SW480 (cell line): ENCODE data around the gene PCSK2.
A peak's percentile ranks its signal among the peaks of the same experiment; 100 is the strongest.
"Not testable (repeated sequence)": the region's sequence is repeated elsewhere in the genome, so short reads cannot be mapped to it uniquely, and the experiment has no call there.

Experiments
- DNase-seq: peaks from one replicate; pipeline ENCODE4 v3.0.0-alpha.2; 2016; ENCODE audit warnings: low spot score

Gene PCSK2

GRCh38 chr20:17226410-17227218 is at the start of gene PCSK2:
Gene PCSK2, plus strand, starts transcription at chr20:17227040. Its CDS starts 266 bp downstream, at chr20:17227306.
- DNase-seq = no peak

DNA sequence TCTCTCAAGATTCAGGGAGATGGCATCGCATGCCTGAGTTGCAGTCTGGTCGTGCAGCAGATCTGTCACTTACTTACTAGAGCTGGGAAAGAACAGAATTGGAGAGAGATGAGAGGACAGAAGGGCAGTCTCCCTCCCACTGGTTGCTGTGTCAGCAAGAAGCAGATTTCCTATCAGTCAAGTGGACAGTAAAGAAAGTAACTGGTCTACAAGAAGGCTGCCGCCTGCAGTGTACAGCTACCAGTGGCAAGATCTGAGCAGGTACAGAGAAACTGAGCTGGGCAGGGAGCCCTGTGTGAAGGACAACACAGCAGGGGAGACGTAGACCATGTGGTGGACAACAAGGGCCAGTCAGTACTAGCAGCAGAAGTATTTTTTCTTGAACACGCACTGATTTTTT is 49.5 kb upstream of the PCSK2 start:
- no peak for DNase-seq

- DNase-seq = no peak
These were observed 47.0 kb upstream of the PCSK2 start for GRCh38 chr20:17179840-17180239.

DNA sequence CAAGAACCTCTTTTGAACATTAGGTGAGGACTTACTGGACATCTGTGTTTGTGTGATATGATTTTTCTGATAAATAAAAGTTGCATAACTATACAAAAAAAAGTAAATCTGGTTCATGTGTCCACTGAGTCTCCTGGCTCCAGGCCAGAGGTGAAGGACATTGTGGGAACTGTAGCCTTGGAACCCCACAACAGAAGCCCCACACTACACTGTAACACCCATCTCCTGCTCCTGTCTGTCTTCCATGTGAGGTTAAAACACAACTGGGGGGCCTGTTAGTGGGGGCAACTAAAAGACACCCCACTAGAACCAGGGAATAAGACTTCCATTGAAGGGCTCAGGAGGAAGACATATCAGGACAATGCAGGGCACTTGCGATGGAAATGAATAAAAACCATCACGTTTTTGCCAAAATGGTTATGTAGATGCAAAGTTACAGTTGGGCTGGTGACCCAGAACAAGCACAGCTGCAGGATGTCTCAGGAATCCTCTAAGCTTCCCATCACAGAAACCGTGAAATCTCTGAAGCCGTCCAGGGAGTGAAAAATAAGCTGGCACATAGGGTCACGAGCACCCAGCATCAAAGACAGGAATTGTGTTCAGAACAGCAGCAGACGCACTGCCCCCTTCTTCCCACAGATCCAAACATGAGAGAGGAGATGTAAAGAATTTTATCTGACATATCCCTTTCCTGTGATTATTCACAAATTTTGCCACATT is 36.7 kb upstream of the PCSK2 start:
- no peak for DNase-seq

- no peak for DNase-seq
These were observed 29.8 kb upstream of the PCSK2 start for GRCh38 chr20:17197041-17197440.

DNA sequence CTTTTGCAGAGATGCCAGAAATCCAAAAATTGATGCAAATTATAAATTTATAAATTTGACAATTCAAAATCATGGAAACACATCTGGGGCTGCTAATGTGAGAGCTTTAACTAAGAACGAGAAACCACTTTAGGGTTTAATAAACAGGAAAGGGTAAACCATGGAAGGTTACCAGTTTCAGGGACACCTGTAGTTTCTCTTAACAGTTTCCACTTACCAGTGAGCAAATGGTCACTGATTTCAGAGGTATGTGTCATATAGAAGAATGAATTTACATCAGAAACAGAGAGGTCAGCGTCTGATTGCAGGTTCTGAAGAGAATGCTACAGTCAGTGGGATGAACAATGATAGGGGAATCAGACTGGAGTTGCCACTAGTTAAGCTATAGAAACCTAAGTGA is 24.8 kb upstream of the PCSK2 start:
- DNase-seq = no peak

- no peak for DNase-seq
These were observed 24.2 kb upstream of the PCSK2 start for GRCh38 chr20:17202673-17203072.

DNA sequence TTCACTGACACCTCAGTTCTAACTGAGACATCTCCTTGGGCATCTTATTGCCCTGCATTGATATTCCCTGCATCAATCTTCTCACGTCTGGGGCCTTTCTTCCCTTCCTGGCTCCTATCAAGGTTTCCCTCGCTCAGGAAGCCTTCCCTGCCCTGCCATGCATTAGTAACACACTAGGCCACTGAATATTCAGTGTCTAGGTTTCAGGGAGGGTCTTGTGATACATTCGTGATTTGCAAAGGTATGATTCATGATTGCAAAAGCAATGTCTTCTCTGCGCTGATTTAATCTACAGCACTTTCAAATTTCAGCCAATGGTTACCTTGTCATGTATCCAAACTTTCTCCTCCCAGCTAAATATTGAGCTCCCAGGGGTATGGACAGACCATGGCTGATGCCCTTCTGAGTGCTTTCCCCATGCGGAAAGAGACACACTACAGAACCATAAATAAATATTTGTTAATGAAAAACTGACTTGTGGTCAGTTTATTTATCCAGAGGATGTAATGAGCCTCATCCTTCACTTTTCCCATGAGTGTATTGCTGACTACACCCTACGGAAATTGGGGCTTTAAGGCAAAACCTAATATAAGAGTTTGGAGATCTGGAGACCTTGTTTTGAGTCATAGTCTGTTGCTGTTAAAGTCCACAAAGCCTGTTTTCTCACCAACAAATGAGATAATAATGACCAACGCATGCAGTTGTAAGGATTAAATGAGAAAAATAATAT is 21.6 kb upstream of the PCSK2 start:
- DNase-seq = no peak

DNA sequence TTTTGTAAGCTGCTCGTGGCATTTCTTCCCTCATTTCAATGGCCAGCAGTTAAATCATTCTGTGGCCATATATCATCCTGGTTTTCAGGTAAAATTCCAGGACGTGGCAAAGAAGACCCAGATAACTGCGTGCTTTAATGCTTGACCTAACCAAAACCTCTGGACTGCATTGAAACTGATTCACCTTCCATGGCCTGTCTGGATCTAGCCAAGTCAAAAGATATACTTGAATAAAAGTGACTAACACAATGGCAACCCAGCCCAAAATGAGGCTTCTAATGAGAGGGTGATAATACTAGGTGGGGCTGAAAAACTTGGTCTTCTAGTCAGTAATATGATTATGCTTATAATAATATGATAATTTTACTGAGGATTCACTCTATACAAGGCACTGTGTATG is 16.5 kb upstream of the PCSK2 start:
- no peak for DNase-seq

- no peak for DNase-seq
These were observed 15.9 kb upstream of the PCSK2 start for GRCh38 chr20:17210983-17211382.

DNA sequence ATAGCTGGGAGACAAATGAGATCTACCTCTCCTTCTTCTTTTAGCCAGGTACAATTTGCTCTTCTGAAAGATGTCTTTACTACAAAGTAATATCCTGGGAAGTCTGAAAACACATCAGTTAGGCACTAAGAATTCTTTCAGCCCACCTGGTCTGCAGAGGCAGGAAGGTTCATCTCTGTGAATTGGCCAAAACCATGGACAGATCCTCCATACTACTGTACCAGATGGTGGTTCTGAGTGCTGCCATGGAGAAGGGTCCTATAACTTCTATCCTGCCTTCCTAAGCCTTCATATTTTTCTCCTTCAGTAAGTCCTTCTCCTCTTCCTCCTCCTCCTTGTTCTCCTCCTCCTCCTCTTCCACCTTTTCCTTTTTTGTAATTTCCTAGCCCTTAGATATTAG is 11.7 kb upstream of the PCSK2 start:
- no peak for DNase-seq

GRCh38 chr20:17219856-17220255 is 7.0 kb upstream of the PCSK2 start:
- DNase-seq = not testable (repeated sequence)

GRCh38 chr20:17223553-17223952 is 3.3 kb upstream of the PCSK2 start:
- no peak for DNase-seq

DNA sequence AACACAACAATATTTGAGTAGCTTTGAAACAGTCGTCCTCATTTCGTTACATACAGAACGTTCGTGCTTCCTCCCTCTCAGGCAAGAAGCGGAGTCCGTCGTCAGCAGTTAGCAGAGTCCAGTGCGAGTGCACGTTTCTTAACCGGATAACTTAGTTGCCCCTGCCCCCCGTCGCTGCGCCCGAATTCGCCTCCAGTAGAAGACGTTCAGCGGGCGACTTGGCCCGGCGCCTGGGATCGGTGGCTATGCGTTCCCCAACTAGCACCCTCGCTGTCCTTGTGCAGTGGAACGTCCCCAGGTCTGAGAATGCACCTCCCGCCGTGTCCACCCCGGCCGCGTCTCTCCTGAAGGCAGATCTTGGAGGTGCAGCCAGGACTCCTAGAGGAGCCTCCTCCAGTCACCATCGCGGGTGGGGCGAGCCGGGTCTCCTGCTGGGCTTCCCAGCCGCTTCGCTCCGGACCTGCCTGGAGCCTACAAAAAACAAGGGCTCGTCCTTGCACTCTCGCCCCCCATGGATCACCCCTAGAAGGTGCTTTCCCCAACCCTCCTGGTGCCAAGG is 910 bp upstream of the PCSK2 start:
- DNase-seq = no peak

- DNase-seq = no peak
These were observed 357 bp downstream of the PCSK2 start for GRCh38 chr20:17227219-17227575.

DNA sequence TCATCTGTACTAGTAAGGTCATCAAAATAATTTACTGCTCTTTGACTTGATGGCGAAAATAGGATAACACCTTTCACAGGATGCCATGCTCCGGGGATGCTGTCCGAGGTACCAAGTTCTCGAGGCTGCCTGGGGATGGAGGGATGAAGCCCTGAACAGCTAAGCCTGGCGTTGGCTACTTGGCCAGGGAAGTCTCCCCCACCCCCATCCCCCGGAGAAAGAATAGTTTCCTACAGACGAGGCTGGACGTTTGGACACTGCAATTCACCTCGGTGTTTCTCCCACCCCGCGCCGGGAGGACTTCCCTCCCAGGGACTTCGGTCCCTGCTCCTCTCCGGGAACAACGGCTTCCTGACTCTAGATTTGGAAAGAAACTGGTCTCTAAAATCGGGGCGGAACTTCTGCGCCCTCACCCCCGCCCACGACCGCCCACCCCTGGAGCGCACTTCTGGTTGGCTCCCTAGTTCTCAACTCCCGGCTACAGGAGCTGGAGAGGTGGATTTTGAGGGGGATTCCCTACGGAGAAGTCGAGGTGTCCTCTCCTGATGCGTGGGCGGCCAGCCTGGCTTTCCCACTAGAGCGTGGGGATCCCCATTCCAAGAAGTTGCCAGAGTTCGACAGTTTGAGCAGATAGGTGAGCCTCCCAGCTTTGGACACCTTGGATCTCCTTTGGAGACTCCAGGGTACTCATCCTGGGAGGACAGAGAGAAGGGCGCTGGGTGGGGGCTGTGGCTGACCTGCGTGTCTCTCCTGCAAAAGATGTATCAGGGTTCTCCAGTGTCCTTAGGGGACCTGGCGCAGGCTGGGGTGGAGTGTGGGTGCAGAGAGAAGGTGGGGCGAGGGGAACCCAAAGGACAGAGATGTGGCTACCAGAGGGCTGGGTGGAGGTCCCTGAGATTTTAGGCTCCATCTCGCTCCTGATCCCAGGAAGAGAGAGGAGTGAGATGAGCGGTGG is 1.1 kb downstream of the PCSK2 start:
- no peak for DNase-seq

DNA sequence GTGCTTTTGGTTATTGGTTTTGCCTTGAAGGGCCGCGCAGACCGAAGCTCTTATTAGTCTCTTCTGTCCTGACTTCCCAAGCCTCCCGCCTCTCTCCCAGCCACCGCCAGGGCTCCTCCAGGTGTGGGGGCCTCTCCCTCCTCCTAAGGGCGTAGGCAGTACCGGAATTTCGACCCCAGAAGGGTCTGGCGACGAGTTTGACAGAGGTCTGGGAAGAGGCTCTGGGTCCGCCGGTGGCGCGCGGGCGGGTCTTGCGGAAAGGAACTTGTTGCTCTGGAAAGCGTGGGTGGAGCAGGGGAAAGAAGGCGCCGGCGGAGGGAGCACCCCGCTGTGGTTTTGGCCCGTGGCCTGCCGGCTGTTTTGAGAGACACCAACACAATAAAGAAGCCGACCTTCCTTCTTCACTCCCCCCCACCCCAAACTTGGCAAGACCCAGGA is 1.8 kb downstream of the PCSK2 start:
- DNase-seq = peak; percentile 7

- DNase-seq = no peak
These were observed 2.4 kb downstream of the PCSK2 start for GRCh38 chr20:17229256-17229655.

DNA sequence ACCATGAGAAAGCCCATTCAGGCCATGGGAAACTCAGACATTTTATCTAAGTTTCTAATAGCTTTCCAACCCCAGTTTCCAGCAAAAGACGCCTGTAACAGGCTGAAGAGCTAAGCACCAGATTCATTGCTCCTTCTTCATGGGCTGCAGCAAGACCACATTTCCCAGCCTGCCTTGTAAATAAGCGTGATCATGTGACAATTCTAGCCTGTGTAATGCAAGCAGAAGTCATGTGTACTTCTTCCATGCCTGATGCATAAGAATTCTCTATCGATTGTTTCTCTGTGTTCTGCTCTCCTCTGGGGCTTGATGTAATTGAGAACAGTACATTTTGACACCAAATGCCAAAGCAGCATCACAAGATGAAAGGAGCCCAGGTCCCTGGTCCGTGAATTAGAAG is 6.8 kb downstream of the PCSK2 start:
- no peak for DNase-seq

- DNase-seq = no peak
These were observed 9.9 kb downstream of the PCSK2 start for GRCh38 chr20:17236766-17237165.

DNA sequence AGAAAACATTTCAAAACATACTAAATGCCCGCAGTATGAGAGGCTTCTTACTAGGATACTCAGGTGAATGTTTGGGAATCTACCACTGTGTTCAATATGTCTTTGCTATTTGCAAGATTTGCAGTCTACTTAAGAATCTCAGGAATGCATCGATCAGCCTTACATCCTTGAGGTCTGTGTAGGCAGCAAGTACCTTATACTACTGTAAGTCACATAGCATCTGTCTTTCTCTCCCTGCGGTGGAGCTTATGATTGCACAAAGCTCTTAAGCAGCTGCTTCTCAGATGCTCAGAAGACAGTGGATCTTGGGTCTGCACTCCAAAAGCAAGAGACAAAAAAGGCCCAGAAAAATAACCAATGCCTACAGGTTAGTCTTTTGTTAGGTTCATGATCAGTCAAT is 21.4 kb downstream of the PCSK2 start:
- no peak for DNase-seq
